Measurements from ENCODE around the gene LHX2. TPM values are rescaled to one million over a fixed set of nuclear protein-coding genes. Genes with fewer than 3 reads are reported as not detected.

LHX2 gene
- total and polyA plus RNA-seq, 2 of the 4 experiments (the other 2 are of a cell fraction): not detected

- Histone ChIP-seq H2BK120ac (ENCODE audit: low read depth, low read length) (no peak overlapping the region), H2BK20ac (ENCODE audit: low read depth, low read length) (no peak overlapping the region), H4K5ac (ENCODE audit: low read depth, low read length) (no peak overlapping the region), H2AK5ac (ENCODE audit: low read depth, low read length) (no peak overlapping the region), H3K18ac (ENCODE audit: low read depth, low read length) (no peak overlapping the region), H2AFZ (replicated peaks; ENCODE audit: low read length, poor library complexity) (no peak overlapping the region), H2BK15ac (ENCODE audit: low read depth, low read length) (no peak overlapping the region), H3K9ac (ENCODE audit: low read depth, low read length) (no peak overlapping the region), H4K91ac (ENCODE audit: insufficient read depth, low read depth, low read length) (no peak overlapping the region), H3K23ac (ENCODE audit: low read depth, low read length) (no peak overlapping the region; the same call in 1 of the 2 replicates), H3K27ac (ENCODE audit: insufficient read depth, low read length) (no peak overlapping the region), H3K14ac (replicated peaks; ENCODE audit: low read depth, low read length) (no peak overlapping the region), H3K56ac (ENCODE audit: extremely low read depth, insufficient read depth, low read length) (no peak overlapping the region), H3K27me3 (ENCODE audit: control insufficient read depth, insufficient read depth, low read length) (peaks cover 84% of the 10 kb centered on the region), H3K9me1 (ENCODE audit: insufficient read depth, low read length) (0 out of 2 replicates have a peak, but pooled peaks cover 2% of the 10 kb centered on the region), H3K79me1 (ENCODE audit: low read depth in 1 of 2, low read length in 2 of 2) (no peaks in the 10 kb centered on the region), H3K4me2 (ENCODE audit: low read depth, low read length) (no peak overlapping the region), H3K36me3 (ENCODE audit: control insufficient read depth, insufficient read depth, low read length) (no peaks in the 10 kb centered on the region), H4K20me1 (ENCODE audit: insufficient read depth, low read length) (peaks cover 10% of the 10 kb centered on the region; the same call in 1 of the 2 replicates), H4K8ac (ENCODE audit: low read depth in 2 of 2, low read length in 2 of 2) (no peak overlapping the region), H3K4me1 (ENCODE audit: control insufficient read depth, insufficient read depth, low read length) (no peaks in the 10 kb centered on the region; the same call in 1 of the 2 replicates), H3K4ac (ENCODE audit: low read depth, low read length) (no peak overlapping the region), H2AK9ac (replicated peaks; ENCODE audit: low read depth, low read length, poor library complexity) (no peak overlapping the region), H3K4me3 (ENCODE audit: insufficient read depth, low read depth, low read length) (no peak overlapping the region), H2BK5ac (ENCODE audit: low read depth, low read length, poor library complexity, severe bottlenecking) (no peak overlapping the region), H3K9me3 (ENCODE audit: control insufficient read depth, insufficient read depth, low read length) (peaks cover 7% of the 10 kb centered on the region)
- BruUV-seq (replicated peaks): no TSS peak
- 0% methylated on average over 11 of the region's 38 CpGs; no CpG with 5 or more reads in 1 of the 2 experiments for WGBS, 2 experiments (ENCODE audit: extremely low coverage in 2 of 2, insufficient read length in 1 of 2)
- intact Hi-C loops (cut with micrococcal nuclease): no loop called here
- dilution Hi-C loops (cut with HindIII; ENCODE audit: low sequenced_read_pairs, unreplicated experiment): no loop called here
- ATAC-seq (ENCODE audit: low read depth) (no peak), DNase-seq (no peak)
- TF ChIP-seq ELK1 (IDR thresholded peaks at IDR 0.05; ENCODE audit: borderline replicate concordance, low read depth, low read length) (no peak), CHD1 (IDR thresholded peaks at IDR 0.05; ENCODE audit: low read depth, low read length) (no peak), RFX5 (IDR thresholded peaks at IDR 0.05; ENCODE audit: low read depth, low read length) (no peak), SMC3 (IDR thresholded peaks at IDR 0.05; ENCODE audit: low read depth, low read length) (no peak), MAZ (IDR thresholded peaks at IDR 0.05; ENCODE audit: borderline replicate concordance, low read depth, low read length) (no peak), BHLHE40 (IDR thresholded peaks at IDR 0.05; ENCODE audit: low read depth, low read length) (no peak), RAD21 (IDR thresholded peaks at IDR 0.05; ENCODE audit: low read length) (no peak), MAFK (IDR thresholded peaks at IDR 0.05; ENCODE audit: low read depth, low read length) (no peak), MXI1 (IDR thresholded peaks at IDR 0.05; ENCODE audit: borderline replicate concordance, low read depth, low read length) (no peak), FOS (IDR thresholded peaks at IDR 0.05; ENCODE audit: low read depth, low read length) (no peak), USF2 (IDR thresholded peaks at IDR 0.05; ENCODE audit: low read depth, low read length) (no peak), CTCF (conservative IDR thresholded peaks at IDR 0.05; ENCODE audit: low read depth, low read length) (no peak), CEBPB (IDR thresholded peaks at IDR 0.05; ENCODE audit: low read depth, low read length) (no peak), POLR2A (IDR thresholded peaks at IDR 0.05; ENCODE audit: low read depth, low read length) (no peak), NFE2L2 (IDR thresholded peaks at IDR 0.05; ENCODE audit: low read depth, low read length) (no peak)
- in situ Hi-C loops (cut with MboI; ENCODE audit: low sequenced_read_pairs): no loop called here
- ChIA-PET CTCF (no interaction called here), POLR2A (ENCODE audit: unreplicated experiment) (no interaction called here)
These were observed 10.9 kb downstream of the LHX2 start for GRCh38 chr9:124022201-124023121.
